Endothelial cell of umbilical vein (primary cell): ENCODE data around the gene TPH2.

ENCODE experiments used
- EZH2 ChIP-seq: IDR thresholded peaks from 2 replicates; pipeline ENCODE4 v1.6.1; 2012; ENCODE audit warnings: borderline replicate concordance, low read depth, mild to moderate bottlenecking, moderate library complexity, low read length, inconsistent platforms; ENCODE audit not compliant: severe bottlenecking
- FOS ChIP-seq: IDR thresholded peaks from 2 replicates; pipeline ENCODE4 v1.6.1; 2011; ENCODE audit warnings: mild to moderate bottlenecking, low read length, moderate library complexity, borderline replicate concordance; ENCODE audit not compliant: insufficient read depth
- GATA2 ChIP-seq: IDR thresholded peaks from 2 replicates; pipeline ENCODE4 v1.7.0; 2011; ENCODE audit warnings: low read depth, mild to moderate bottlenecking, moderate library complexity, mixed read lengths, low read length; ENCODE audit not compliant: insufficient read length, insufficient read depth
- JUN ChIP-seq: IDR thresholded peaks from 2 replicates; pipeline ENCODE4 v1.6.1; 2011; ENCODE audit warnings: borderline replicate concordance, low read depth; ENCODE audit not compliant: insufficient read length, insufficient read depth
- MAX ChIP-seq: IDR thresholded peaks from 2 replicates; pipeline ENCODE4 v1.6.1; 2011; ENCODE audit not compliant: insufficient read depth, insufficient read length
- MYC ChIP-seq: IDR thresholded peaks from one replicate; pipeline ENCODE4 v1.6.1; 2011; ENCODE audit warnings: mild to moderate bottlenecking, low read depth, low read length
- POLR2A ChIP-seq: IDR thresholded peaks from 2 replicates; pipeline ENCODE4 v1.6.1; 2012; ENCODE audit warnings: low read depth, mild to moderate bottlenecking, control low read depth, low read length
- POLR2AphosphoS5 ChIP-seq: IDR thresholded peaks from 2 replicates; pipeline ENCODE4 v1.6.1; 2012; ENCODE audit warnings: low read depth, mild to moderate bottlenecking, control low read depth, low read length, moderate library complexity; ENCODE audit not compliant: insufficient read depth
- TF ChIP-seq, protein P1 (sequence below), 2 donors: IDR thresholded peaks; 1 replicate in 1 of 2; 2 replicates in 1 of 2; pipeline ENCODE4 v1.5.1; 2011; ENCODE audit warnings: low read length in 2 of 2, mild to moderate bottlenecking in 2 of 2, moderate library complexity in 2 of 2, control low read depth in 1 of 2, inconsistent platforms in 1 of 2, low read depth in 1 of 2; ENCODE audit not compliant: insufficient read depth in 1 of 2; ENCODE audit errors: extremely low read depth in 1 of 2

- TF ChIP-seq POLR2AphosphoS5, result no peak
- TF ChIP-seq, protein P1, sequence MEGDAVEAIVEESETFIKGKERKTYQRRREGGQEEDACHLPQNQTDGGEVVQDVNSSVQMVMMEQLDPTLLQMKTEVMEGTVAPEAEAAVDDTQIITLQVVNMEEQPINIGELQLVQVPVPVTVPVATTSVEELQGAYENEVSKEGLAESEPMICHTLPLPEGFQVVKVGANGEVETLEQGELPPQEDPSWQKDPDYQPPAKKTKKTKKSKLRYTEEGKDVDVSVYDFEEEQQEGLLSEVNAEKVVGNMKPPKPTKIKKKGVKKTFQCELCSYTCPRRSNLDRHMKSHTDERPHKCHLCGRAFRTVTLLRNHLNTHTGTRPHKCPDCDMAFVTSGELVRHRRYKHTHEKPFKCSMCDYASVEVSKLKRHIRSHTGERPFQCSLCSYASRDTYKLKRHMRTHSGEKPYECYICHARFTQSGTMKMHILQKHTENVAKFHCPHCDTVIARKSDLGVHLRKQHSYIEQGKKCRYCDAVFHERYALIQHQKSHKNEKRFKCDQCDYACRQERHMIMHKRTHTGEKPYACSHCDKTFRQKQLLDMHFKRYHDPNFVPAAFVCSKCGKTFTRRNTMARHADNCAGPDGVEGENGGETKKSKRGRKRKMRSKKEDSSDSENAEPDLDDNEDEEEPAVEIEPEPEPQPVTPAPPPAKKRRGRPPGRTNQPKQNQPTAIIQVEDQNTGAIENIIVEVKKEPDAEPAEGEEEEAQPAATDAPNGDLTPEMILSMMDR (IDR thresholded peaks at IDR 0.05; ENCODE audit: extremely low read depth in 1 of 2, insufficient read depth in 1 of 2, low read depth in 1 of 2, low read length in 2 of 2), result no peak
- TF ChIP-seq POLR2A, result no peak
- TF ChIP-seq GATA2, result no peak
- TF ChIP-seq MYC, result no peak
- TF ChIP-seq FOS, result no peak
- no peak for TF ChIP-seq EZH2
- no peak for TF ChIP-seq MAX
- no peak for TF ChIP-seq JUN
Observed at GRCh38 chr12:71958993-71959578, 20.4 kb downstream of the TPH2 start.
